ENCODE results near the gene CHRNG. TPM values are rescaled to one million over a fixed set of nuclear protein-coding genes. Genes with fewer than 3 reads are reported as not detected.

The CHRNG gene
- total RNA-seq, 1 experiment from 2014 or later = not detected

DNA sequence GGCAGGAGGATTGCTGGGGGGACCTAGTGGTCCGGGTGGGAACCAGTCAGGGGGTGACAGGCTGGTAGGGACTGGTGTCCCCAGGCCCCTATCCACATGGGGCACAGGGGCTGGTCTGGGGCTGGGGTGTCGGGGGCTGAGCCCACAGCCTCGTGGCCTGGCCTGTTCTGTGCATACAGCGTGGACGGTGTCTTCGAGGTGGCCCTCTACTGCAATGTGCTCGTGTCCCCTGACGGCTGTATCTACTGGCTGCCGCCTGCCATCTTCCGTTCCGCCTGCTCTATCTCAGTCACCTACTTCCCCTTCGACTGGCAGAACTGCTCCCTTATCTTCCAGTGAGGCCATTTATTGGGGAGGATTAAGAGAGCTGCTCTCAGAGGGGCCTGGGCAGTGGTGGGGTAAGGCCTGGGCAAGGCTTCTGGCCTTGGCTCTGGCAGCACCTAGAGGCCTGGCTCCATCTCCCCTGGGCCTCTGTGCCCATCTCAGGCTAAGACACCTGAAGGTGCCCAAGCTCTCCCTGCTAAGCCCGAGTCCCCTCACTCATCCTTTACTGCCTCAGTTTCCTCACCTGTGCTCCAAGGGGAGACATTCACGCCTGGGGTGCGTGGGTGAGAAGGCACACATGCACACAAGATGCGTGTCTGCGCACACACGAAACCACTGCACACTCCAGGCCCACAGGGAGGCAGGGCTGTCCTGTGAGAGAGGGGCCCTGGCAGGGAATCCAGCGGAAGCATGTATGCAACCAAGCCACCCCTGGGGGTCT is 1.9 kb downstream of the CHRNG start:
- CTCF ChIA-PET = no interaction called here
- no TSS peak for BruUV-seq (replicated peaks)
- H3K27me3 ChIP-seq (replicated peaks; ENCODE audit: control insufficient read depth, insufficient read depth, low read length) = no peaks in the 10 kb centered on the region
- H3K9me3 Mint-ChIP-seq (ENCODE audit: unreplicated experiment) = no peaks in the 10 kb centered on the region
- TF ChIP-seq, protein P1, sequence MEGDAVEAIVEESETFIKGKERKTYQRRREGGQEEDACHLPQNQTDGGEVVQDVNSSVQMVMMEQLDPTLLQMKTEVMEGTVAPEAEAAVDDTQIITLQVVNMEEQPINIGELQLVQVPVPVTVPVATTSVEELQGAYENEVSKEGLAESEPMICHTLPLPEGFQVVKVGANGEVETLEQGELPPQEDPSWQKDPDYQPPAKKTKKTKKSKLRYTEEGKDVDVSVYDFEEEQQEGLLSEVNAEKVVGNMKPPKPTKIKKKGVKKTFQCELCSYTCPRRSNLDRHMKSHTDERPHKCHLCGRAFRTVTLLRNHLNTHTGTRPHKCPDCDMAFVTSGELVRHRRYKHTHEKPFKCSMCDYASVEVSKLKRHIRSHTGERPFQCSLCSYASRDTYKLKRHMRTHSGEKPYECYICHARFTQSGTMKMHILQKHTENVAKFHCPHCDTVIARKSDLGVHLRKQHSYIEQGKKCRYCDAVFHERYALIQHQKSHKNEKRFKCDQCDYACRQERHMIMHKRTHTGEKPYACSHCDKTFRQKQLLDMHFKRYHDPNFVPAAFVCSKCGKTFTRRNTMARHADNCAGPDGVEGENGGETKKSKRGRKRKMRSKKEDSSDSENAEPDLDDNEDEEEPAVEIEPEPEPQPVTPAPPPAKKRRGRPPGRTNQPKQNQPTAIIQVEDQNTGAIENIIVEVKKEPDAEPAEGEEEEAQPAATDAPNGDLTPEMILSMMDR (IDR thresholded peaks at IDR 0.05; ENCODE audit: insufficient read depth in 1 of 2, low read depth in 1 of 2, low read length in 1 of 2, severe bottlenecking in 1 of 2, unreplicated experiment in 1 of 2) = no peak
- H3K4me1 Mint-ChIP-seq (ENCODE audit: low read depth, unreplicated experiment) = no peaks in the 10 kb centered on the region
- H3K27ac Mint-ChIP-seq (ENCODE audit: unreplicated experiment) = no peak overlapping the region
- POLR2A ChIA-PET = no interaction called here
- no peak for DNase-seq
- no peaks in the 10 kb centered on the region for H3K27me3 Mint-ChIP-seq (ENCODE audit: insufficient read depth, unreplicated experiment)
- no peaks in the 10 kb centered on the region for H3K4me1 ChIP-seq
- no peaks in the 10 kb centered on the region for H3K36me3 ChIP-seq (ENCODE audit: control insufficient read depth, insufficient read depth, low read length)
- no peak overlapping the region for H3K4me3 Mint-ChIP-seq (ENCODE audit: unreplicated experiment)
- no peak overlapping the region for H3K4me3 ChIP-seq (ENCODE audit: low read depth, low read length)
- H3K36me3 Mint-ChIP-seq (ENCODE audit: insufficient read depth, unreplicated experiment) = peaks cover 8% of the 10 kb centered on the region
- intact Hi-C loops (cut with micrococcal nuclease; ENCODE audit: unreplicated experiment) = no loop called here
- no peaks in the 10 kb centered on the region for H3K9me3 ChIP-seq

DNA sequence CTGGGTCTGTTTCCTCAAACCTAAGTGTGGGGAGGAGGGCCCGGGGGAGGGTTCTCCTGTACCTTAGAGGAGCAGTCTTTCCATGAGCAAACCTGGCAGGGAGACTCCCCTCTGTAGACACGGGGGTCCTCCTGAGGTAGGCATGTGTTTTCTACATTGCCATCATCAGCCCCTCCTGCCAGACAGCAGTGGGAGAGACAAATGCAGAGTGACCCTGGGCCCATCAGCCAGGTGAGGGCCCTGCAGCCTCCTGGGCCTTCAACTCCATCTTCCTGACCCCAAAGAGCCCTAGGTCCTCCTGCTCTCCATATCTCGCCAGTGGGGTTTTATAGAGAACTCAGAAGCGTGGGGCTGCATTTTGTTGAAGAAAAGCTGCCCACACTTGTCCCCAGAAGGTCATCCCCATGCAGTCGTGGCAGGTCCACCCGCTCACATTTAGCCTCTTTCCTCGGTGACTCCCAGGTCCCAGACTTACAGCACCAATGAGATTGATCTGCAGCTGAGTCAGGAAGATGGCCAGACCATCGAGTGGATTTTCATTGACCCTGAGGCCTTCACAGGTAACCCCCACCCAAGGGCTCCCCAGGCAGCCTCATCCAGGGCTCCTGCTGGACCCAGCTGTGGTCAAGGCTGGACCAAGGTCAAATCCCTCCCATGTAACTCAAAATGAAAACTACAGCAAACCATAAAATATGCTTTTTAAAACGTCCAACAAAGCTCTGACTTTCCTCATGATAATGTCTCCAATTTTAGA is 2.6 kb downstream of the CHRNG start:
- Histone ChIP-seq H3K9me3 (no peaks in the 10 kb centered on the region), H3K27me3 (replicated peaks; ENCODE audit: control insufficient read depth, insufficient read depth, low read length) (no peaks in the 10 kb centered on the region), H3K4me3 (ENCODE audit: low read depth, low read length) (no peak overlapping the region), H3K4me1 (no peaks in the 10 kb centered on the region), H3K36me3 (ENCODE audit: control insufficient read depth, insufficient read depth, low read length) (no peaks in the 10 kb centered on the region)
- Mint-ChIP-seq H3K9me3 (ENCODE audit: unreplicated experiment) (no peaks in the 10 kb centered on the region), H3K4me3 (ENCODE audit: unreplicated experiment) (no peak overlapping the region), H3K4me1 (ENCODE audit: low read depth, unreplicated experiment) (no peaks in the 10 kb centered on the region), H3K27ac (ENCODE audit: unreplicated experiment) (no peak overlapping the region), H3K36me3 (ENCODE audit: insufficient read depth, unreplicated experiment) (peaks cover 14% of the 10 kb centered on the region), H3K27me3 (ENCODE audit: insufficient read depth, unreplicated experiment) (no peaks in the 10 kb centered on the region)
- TF ChIP-seq, protein P1 (IDR thresholded peaks at IDR 0.05; ENCODE audit: insufficient read depth in 1 of 2, low read depth in 1 of 2, low read length in 1 of 2, severe bottlenecking in 1 of 2, unreplicated experiment in 1 of 2) = no peak
- intact Hi-C loops (cut with micrococcal nuclease; ENCODE audit: unreplicated experiment) = no loop called here
- POLR2A ChIA-PET = no interaction called here
- DNase-seq = no peak
- CTCF ChIA-PET = no interaction called here
- no TSS peak for BruUV-seq (replicated peaks)

DNA sequence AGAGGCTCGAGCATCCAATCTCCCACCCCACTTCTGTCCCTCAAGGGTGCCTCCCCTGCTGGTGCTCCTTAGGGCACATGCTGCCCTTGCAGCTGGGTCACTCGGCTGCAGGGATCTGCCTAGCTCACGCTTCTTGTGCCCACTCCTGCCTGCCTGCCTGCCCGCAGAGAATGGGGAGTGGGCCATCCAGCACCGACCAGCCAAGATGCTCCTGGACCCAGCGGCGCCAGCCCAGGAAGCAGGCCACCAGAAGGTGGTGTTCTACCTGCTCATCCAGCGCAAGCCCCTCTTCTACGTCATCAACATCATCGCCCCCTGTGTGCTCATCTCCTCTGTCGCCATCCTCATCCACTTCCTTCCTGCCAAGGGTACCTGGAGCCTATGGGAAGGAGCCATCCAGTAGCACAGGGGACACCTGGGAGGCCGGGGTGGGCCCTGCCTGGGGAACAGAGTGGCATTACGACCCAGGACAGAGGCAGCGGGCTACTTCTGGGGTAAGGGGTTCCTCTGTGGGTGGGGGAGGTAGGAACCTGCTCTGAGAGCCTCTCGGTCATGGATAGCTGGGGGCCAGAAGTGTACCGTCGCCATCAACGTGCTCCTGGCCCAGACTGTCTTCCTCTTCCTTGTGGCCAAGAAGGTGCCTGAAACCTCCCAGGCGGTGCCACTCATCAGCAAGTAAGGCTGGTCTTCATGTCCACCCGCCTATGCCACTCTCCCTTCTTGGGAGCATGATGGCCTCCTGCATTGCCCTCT is 3.4 kb downstream of the CHRNG start:
- Histone ChIP-seq H3K9me3 (no peaks in the 10 kb centered on the region), H3K27me3 (replicated peaks; ENCODE audit: control insufficient read depth, insufficient read depth, low read length) (no peaks in the 10 kb centered on the region), H3K4me1 (no peaks in the 10 kb centered on the region), H3K4me3 (ENCODE audit: low read depth, low read length) (no peak overlapping the region), H3K36me3 (ENCODE audit: control insufficient read depth, insufficient read depth, low read length) (no peaks in the 10 kb centered on the region)
- H3K9me3 Mint-ChIP-seq (ENCODE audit: unreplicated experiment) = no peaks in the 10 kb centered on the region
- TF ChIP-seq, protein P1 (IDR thresholded peaks at IDR 0.05; ENCODE audit: insufficient read depth in 1 of 2, low read depth in 1 of 2, low read length in 1 of 2, severe bottlenecking in 1 of 2, unreplicated experiment in 1 of 2) = no peak
- ChIA-PET CTCF (no interaction called here), POLR2A (no interaction called here)
- no peaks in the 10 kb centered on the region for H3K4me1 Mint-ChIP-seq (ENCODE audit: low read depth, unreplicated experiment)
- H3K4me3 Mint-ChIP-seq (ENCODE audit: unreplicated experiment) = no peak overlapping the region
- intact Hi-C loops (cut with micrococcal nuclease; ENCODE audit: unreplicated experiment) = no loop called here
- H3K36me3 Mint-ChIP-seq (ENCODE audit: insufficient read depth, unreplicated experiment) = peaks cover 14% of the 10 kb centered on the region
- H3K27me3 Mint-ChIP-seq (ENCODE audit: insufficient read depth, unreplicated experiment) = no peaks in the 10 kb centered on the region
- no TSS peak for BruUV-seq (replicated peaks)
- no peak for DNase-seq
- H3K27ac Mint-ChIP-seq (ENCODE audit: unreplicated experiment) = no peak overlapping the region
